Stimulated activated CD8-positive, alpha-beta memory T cell treated with anti-CD3 and anti-CD28 coated beads, Interleukin-15, amount 100 ng/mL, for 48 hours (primary cell): Measurements from ENCODE around the gene ATP11C.
"Not testable (repeated sequence)": the region's sequence is repeated elsewhere in the genome, so short reads cannot be mapped to it uniquely, and the experiment has no call there.

Source experiments
- DNase-seq, 2 donors: peaks; one replicate each; pipeline ENCODE4 v3.0.0-alpha.2; 2020; ENCODE audit warnings: low read depth in 2 of 2

ATP11C gene

GRCh38 chrX:139856826-139857225 is 76.0 kb downstream of the ATP11C start:
- not testable (repeated sequence) for DNase-seq

DNA sequence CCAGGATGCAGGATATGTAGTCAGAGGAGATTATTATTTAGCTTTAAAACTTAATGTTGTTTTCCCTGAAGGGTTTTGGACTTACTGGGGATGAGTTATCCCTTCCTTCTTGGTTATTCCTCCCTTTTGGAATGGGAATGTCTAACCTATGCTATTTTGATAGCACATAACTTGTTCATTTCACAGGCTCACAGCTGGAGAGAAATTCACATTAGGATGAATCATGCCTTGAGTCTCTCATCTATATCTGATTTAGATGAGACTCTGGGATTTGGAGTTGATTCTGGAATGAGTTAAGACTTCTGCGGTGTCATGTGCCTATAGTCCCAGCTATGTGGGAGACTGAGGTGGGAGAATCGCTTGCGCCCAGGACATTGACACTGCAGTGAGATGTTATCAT is 81.1 kb downstream of the ATP11C start:
- no peak for DNase-seq

- DNase-seq: no peak
Observed at GRCh38 chrX:139850968-139851367, 81.9 kb downstream of the ATP11C start.

GRCh38 chrX:139844884-139845283 is 88.0 kb downstream of the ATP11C start:
- no peak for DNase-seq

GRCh38 chrX:139844163-139844562 is 88.7 kb downstream of the ATP11C start:
- no peak for DNase-seq

DNA sequence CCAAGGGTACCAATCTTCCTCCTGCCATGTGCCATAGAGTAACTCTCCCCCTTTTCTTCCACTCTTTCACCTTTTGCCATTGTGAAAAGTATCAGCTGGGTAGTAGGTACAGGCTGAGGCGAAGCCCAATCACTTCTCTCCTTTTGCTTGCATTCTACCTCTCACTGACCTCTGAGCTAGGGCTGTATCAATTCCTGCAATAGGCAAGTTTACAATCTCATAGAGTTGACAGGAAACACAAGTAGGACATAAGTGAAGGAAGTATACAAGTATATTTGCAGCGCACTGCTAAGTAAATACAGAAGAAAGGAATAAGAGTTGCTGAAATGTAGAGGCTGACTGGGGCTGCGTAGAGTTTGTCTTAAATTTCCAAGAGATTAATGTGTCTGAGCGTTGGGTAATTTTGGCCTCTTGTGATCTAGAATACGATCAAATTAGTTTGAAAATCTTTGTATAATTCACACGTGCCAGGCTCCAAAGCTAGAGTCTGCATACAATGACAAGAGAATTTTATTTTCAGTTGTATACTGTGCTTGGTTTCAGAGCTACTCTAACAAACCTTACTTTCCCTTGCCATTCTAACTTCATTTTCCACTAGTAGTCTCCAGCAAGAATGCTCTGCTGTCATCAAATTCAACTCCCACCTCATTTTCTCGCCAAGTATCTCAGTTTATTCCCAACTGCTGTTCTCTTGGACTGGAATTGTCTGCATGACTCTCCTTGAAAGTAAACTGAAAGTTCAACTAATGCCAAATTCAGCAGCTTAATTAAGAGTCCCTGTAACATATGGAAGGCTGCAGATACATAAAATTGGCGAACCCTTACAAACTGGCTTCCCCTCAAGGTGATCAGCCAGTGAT is 90.3 kb downstream of the ATP11C start:
- DNase-seq: no peak

DNA sequence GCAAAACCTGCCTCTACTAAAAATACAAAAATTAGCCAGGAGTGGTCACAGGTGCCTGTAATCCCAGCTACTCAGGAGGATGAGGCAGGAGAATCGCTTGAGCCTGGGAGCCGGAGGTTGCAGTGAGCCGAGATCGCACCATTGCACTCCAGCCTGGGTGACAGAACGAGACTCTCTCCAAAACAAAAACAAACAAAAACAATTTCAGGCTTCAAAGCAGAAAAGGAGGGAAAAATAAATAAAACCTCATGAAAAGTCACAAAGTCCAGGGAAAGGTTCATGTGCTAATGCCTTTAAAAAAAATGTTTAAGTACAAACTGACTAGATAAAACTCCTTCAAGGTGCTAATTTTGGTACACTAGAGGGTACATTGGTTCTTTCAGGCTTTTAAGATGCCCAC is 96.5 kb downstream of the ATP11C start:
- not testable (repeated sequence) for DNase-seq

DNA sequence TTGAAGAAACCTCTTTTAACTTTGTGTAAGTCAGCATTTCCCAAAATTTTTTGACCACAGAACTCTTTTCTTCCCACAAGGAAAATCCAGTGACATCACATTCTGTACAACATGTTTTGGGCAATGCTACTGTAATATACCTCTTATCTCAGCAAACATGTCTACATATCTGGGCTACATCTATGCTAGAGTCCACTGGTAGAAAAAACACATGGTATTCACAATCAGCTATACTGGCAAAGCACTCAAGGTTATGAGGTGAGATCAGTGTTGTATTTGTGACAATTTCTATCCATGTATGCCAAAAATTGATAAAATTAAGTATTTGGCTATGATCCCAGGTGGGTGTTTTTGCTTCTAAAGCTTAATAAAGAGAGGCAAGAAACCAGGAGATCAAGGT is 98.0 kb downstream of the ATP11C start:
- DNase-seq: no peak

- DNase-seq: no peak
Observed at GRCh38 chrX:139832718-139833309, 100.0 kb downstream of the ATP11C start.

GRCh38 chrX:139831675-139832456 is 101.0 kb downstream of the ATP11C start:
- DNase-seq: no peak

GRCh38 chrX:139831017-139831416 is 101.8 kb downstream of the ATP11C start:
- DNase-seq: no peak

DNA sequence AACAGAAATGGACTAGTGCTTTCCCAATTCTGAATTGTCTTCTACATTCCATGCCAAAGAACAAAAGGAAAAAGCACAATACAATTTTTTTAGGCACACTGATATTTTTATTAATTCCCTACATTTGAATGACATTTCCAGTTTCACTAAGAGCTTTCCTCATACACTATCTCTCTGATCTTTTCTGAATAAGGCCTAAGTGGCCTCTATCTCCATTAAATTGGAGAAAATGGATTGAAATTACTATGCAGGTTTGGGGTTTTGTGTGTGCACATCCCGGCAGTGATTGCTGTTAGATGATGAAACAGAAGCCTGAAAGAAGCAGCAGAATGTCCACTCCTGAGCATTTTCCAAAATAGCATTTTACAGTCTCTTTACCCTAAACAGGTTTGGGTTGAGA is 104.0 kb downstream of the ATP11C start:
- no peak for DNase-seq

DNA sequence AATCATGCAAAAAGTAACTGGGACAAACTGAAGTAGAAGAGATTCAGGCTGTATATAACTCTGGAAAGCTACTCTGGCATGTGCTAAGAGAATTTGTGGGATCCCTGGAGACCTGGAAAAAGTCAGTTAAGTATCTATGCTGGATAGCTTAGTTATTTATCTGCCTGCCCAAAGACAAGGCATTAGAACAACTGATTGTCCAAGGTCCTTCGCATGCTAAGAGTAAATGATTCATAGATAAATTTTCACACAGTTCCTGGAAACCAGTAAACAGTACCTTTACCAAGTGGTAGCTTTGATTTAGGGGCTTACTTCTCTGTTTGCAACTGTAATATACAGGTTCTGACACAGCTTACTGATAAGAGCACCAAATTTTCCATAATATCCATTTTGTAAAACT is 104.8 kb downstream of the ATP11C start:
- no peak for DNase-seq

DNA sequence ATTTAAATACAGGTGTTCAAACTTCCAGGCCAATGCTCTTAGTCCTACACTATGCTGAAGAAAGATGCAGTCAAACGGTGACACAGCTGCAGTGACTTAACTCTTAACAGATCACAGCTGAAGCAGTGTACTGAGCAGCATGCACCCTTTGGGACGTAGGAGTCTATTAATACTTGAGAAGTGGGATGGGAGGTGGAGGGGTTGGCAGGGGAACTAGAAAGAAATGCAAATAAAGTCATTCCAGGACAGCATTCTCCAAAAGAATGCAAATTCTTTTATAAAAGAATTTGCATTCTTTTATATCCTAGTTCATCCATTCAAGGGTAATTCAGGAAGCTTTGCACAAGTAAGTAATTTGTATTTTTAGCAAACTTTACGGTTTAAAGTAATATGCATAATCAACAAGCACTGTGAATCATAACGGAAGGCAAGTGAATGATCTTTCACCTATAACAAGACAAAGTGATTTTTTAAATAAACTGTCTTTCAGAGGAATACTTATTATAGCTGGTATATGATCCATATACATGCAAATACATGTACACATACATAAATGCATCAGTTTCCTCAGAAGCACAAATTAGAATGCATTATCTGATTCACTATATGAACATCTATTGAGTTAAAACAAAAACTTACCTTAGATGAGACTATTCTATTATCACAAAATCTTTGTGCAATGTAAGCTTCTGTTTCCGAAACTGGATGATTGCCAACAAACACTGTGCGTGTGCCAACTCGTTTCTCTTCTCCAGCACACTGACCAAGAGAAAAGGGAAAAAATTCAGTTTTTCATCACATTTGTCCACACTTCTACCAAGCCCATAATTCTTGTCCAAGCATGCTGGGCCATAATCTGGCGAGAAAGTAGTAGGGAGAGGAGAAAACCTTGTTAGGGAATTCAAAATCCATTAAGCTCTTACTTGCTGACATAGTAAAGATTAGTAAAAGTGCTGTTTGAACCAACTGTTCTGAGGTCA is 106.5 kb downstream of the ATP11C start:
- no peak for DNase-seq

GRCh38 chrX:139825618-139826017 is 107.2 kb downstream of the ATP11C start:
- no peak for DNase-seq

GRCh38 chrX:139823806-139824205 is 109.0 kb downstream of the ATP11C start:
- no peak for DNase-seq

DNA sequence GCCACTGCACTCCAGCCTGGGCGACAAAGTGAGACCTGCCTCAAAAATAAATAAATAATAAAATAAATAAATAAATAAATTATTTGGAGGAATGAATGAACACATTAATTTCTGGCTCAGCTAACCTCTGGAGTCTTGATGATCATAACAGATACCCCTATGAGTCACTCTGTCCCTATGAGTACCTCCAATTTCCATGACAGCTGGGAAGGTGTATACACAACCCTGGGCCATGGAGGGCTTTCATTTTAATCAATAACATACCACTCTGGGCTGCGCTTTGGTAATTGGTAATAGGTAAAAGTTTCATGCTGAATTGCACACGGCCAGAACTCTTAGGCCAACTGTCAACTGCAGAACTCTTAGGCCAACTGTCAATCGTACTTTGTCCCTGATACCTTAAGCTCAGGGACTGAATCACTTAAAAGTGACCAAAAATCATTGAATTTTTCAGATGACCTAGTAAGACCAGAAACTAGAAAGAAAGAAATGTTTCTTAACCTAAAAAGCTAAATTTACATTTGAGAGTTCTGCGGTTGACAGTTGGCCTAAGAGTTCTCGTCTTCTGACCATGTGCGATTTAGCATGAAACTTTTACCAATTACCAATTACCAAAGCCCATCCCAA is 112.4 kb downstream of the ATP11C start:
- no peak for DNase-seq

GRCh38 chrX:139816204-139816603 is 116.6 kb downstream of the ATP11C start:
- DNase-seq: no peak

DNA sequence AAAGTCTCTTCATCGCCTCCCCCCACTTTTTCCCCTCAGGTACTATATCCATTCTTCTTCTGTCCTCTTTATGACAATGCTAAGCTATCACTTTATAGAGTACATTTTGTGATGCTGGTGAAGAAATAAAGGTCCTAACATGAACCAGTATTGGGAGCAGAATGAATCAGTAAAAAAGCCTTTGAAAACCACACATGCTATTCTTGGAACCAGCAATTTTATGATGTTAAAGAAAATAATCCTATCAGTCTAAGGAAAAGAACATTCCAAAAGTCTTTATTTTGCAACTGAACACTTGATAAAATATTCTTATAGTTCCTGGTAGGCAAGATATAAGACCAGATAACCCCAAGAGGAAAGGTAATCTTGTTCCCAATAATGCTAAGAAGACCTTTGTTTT is 117.1 kb downstream of the ATP11C start:
- no peak for DNase-seq

- DNase-seq: no peak
Observed at GRCh38 chrX:139811942-139812629, 120.8 kb downstream of the ATP11C start.
